ENCODE results near the gene TNFRSF14. TPM values are rescaled to one million over a fixed set of nuclear protein-coding genes. Genes with fewer than 3 reads are reported as not detected.
"Not testable (repeated sequence)": the region's sequence is repeated elsewhere in the genome, so short reads cannot be mapped to it uniquely, and the experiment has no call there.

Gene TNFRSF14
- total and polyA plus RNA-seq, 9 donors = 11.0 to 33.8 (median 15.2) TPM

GRCh38 chr1:2551544-2551943, 4.6 kb upstream of the TNFRSF14 start:
- not testable (repeated sequence) for H3K9me3 ChIP-seq (replicated peaks; ENCODE audit: control insufficient read depth, low read depth, low read length); H3K27ac ChIP-seq (ENCODE audit: low read length); H3K36me3 ChIP-seq (ENCODE audit: control insufficient read depth, insufficient read depth, low read length); H3K4me3 ChIP-seq (ENCODE audit: low read length); DNase-seq
- 66% methylated on average over 9 of the region's 9 CpGs for WGBS (ENCODE audit: insufficient coverage)
- Histone ChIP-seq H3K4me1 (ENCODE audit: control insufficient read depth, insufficient read depth, low read length) (peaks cover 48% of the 10 kb centered on the region), H3K27me3 (ENCODE audit: control insufficient read depth, insufficient read depth, low read length) (peaks cover 12% of the 10 kb centered on the region)

GRCh38 chr1:2552189-2552588, 4.0 kb upstream of the TNFRSF14 start:
- Histone ChIP-seq H3K4me3 (ENCODE audit: low read length) (no peak overlapping the region), H3K9me3 (replicated peaks; ENCODE audit: control insufficient read depth, low read depth, low read length) (no peaks in the 10 kb centered on the region), H3K27ac (ENCODE audit: low read length) (no peak overlapping the region), H3K27me3 (ENCODE audit: control insufficient read depth, insufficient read depth, low read length) (peaks cover 7% of the 10 kb centered on the region), H3K36me3 (ENCODE audit: control insufficient read depth, insufficient read depth, low read length) (no peaks in the 10 kb centered on the region), H3K4me1 (ENCODE audit: control insufficient read depth, insufficient read depth, low read length) (peaks cover 46% of the 10 kb centered on the region)
- WGBS (ENCODE audit: insufficient coverage) = 64% methylated on average over 17 of the region's 26 CpGs
- DNase-seq = no peak

GRCh38 chr1:2553076-2553475, 3.1 kb upstream of the TNFRSF14 start:
- WGBS (ENCODE audit: insufficient coverage) = 33% methylated on average over 4 of the region's 9 CpGs
- peaks cover 37% of the 10 kb centered on the region for H3K4me1 ChIP-seq (ENCODE audit: control insufficient read depth, insufficient read depth, low read length)
- H3K36me3 ChIP-seq (ENCODE audit: control insufficient read depth, insufficient read depth, low read length); H3K27ac ChIP-seq (ENCODE audit: low read length); DNase-seq; H3K27me3 ChIP-seq (ENCODE audit: control insufficient read depth, insufficient read depth, low read length); H3K4me3 ChIP-seq (ENCODE audit: low read length); H3K9me3 ChIP-seq (replicated peaks; ENCODE audit: control insufficient read depth, low read depth, low read length): not testable (repeated sequence)

DNA sequence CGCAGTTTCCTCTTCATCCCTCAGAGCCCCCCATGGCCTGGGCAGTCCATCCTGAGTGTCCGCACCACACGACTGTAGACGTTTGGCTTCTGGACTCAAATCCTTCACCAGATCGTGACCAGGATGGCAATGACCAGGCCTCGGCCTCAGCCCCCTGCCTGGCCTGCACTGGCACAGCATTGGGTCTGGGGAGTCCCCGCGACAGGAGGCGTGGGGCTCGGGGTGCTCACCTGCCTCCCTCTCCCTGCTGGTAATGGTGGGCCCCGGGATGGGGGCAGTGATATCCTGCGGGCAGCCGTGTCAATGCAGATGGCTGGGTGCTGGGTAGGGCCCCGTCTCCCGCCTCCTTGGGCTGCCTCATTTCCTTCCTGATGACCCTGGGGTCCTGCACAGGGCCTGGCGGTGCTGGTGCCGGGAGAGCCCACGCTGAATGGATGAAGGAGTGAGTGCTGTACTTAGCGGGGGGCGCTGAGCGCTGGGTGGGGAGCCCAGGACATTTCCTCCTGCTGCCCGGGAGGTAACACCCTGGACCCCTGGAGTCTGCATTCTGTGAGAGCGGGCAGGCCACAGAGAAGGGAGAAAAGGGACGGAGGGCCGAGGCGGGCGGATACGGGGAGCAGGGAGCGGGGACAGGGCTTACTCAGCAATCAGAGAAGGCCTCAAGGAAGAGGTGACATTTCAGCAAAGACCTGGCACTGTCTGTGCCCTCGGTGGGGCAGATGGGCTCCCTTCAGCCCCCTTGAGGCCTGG, 2.1 kb upstream of the TNFRSF14 start:
- DNase-seq = no peak
- no peaks in the 10 kb centered on the region for H3K9me3 ChIP-seq (replicated peaks; ENCODE audit: control insufficient read depth, low read depth, low read length)
- peaks cover 28% of the 10 kb centered on the region for H3K4me1 ChIP-seq (ENCODE audit: control insufficient read depth, insufficient read depth, low read length)
- peaks cover 2% of the 10 kb centered on the region for H3K27me3 ChIP-seq (ENCODE audit: control insufficient read depth, insufficient read depth, low read length)
- H3K27ac ChIP-seq (ENCODE audit: low read length) = no peak overlapping the region
- WGBS (ENCODE audit: insufficient coverage) = 79% methylated on average over 30 of the region's 30 CpGs
- H3K4me3 ChIP-seq (ENCODE audit: low read length) = no peak overlapping the region
- peaks cover 4% of the 10 kb centered on the region for H3K36me3 ChIP-seq (ENCODE audit: control insufficient read depth, insufficient read depth, low read length)

GRCh38 chr1:2554621-2555387, 1.4 kb upstream of the TNFRSF14 start:
- Histone ChIP-seq H3K27me3 (ENCODE audit: control insufficient read depth, insufficient read depth, low read length) (peaks cover 2% of the 10 kb centered on the region), H3K9me3 (replicated peaks; ENCODE audit: control insufficient read depth, low read depth, low read length) (no peaks in the 10 kb centered on the region), H3K4me1 (ENCODE audit: control insufficient read depth, insufficient read depth, low read length) (peaks cover 25% of the 10 kb centered on the region), H3K4me3 (ENCODE audit: low read length) (no peak overlapping the region), H3K27ac (ENCODE audit: low read length) (peak overlapping the region; percentile 13), H3K36me3 (ENCODE audit: control insufficient read depth, insufficient read depth, low read length) (peaks cover 6% of the 10 kb centered on the region)
- 61% methylated on average over 14 of the region's 19 CpGs for WGBS (ENCODE audit: insufficient coverage)
- DNase-seq = peak; percentile 56

DNA sequence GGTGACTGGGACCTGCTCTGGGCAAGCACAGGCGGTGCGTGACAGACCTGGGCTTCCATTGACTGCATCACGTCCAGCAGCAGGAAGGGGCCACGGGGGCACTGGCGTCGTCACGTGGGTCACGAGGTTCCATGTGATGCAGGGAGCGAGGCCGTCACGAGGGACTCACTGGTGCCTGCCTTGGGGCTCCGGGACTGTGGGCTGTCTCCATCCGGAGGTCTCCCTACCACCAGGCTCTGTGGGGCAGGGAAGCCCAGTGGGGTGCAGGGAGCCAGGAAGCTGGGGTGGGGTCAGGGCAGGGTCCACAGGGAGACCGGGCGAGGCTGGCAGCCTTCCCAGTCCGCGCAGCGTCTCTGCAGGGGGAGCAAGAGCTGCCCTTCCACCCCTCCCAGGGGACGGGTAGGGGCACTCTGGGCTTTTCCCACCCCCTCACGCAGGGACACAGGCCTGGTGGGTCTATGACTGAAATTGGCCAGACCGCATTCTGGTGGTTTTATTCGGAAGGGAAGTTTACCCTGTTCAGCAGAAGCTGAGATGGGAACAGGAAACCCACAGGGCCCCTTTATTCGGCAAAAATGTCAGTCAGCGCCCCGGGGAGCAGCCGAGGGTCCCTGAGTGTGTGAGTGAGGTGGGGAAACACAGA, 416 bp upstream of the TNFRSF14 start:
- Histone ChIP-seq H3K4me3 (ENCODE audit: low read length) (peak overlapping the region; percentile 37), H3K27ac (ENCODE audit: low read length) (peak overlapping the region; percentile 80), H3K36me3 (ENCODE audit: control insufficient read depth, insufficient read depth, low read length) (peaks cover 6% of the 10 kb centered on the region), H3K9me3 (replicated peaks; ENCODE audit: control insufficient read depth, low read depth, low read length) (no peaks in the 10 kb centered on the region), H3K4me1 (ENCODE audit: control insufficient read depth, insufficient read depth, low read length) (peaks cover 26% of the 10 kb centered on the region), H3K27me3 (ENCODE audit: control insufficient read depth, insufficient read depth, low read length) (peaks cover 2% of the 10 kb centered on the region)
- DNase-seq = peak; percentile 80
- 24% methylated on average over 17 of the region's 26 CpGs for WGBS (ENCODE audit: insufficient coverage)

DNA sequence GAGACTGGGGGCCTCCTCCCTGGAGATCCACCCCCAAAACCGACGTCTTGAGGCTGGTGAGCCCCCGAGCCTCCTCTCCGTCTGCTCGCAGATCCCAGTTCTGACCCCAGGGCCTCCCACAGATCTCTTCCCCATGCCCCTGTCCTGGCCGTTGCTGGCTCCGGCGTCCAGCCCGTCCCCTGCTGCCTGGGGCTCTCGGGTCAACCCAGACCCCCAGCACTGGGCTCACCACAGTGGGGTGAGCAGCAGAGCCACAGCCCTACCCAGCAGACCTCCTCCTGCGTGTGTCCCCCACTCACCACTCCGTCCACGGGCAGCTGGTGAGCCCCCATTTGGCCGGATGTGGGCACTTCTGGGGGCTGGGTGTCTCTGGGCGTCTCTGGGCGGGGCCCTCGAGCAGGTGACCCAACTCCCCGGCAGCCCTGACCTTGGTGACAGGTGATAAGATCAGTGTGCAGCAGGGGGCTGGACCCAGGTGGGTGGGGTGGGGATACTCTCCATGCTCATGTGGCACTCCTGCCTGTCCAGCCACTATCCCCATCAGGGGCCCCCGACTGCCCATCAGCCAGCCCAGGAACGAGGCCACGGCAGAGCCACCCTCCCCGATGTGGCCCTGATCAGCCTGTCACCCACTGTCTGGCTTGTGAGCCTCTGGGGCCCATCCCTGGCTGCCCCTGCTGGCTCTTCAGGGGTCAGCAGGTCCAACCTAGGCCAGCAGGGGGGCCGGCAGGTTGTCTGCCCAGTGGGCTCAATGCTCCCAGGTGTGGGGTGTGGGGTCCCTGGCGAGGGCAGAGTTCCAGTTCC, 709 bp downstream of the TNFRSF14 start:
- 40% methylated on average over 23 of the region's 24 CpGs for WGBS (ENCODE audit: insufficient coverage)
- peaks cover 7% of the 10 kb centered on the region for H3K36me3 ChIP-seq (ENCODE audit: control insufficient read depth, insufficient read depth, low read length)
- H3K27me3 ChIP-seq (ENCODE audit: control insufficient read depth, insufficient read depth, low read length) = peaks cover 2% of the 10 kb centered on the region
- DNase-seq = no peak
- peak overlapping the region; percentile 37 for H3K4me3 ChIP-seq (ENCODE audit: low read length)
- H3K27ac ChIP-seq (ENCODE audit: low read length) = peak overlapping the region; percentile 80
- H3K9me3 ChIP-seq (replicated peaks; ENCODE audit: control insufficient read depth, low read depth, low read length) = no peaks in the 10 kb centered on the region
- H3K4me1 ChIP-seq (ENCODE audit: control insufficient read depth, insufficient read depth, low read length) = peaks cover 26% of the 10 kb centered on the region

DNA sequence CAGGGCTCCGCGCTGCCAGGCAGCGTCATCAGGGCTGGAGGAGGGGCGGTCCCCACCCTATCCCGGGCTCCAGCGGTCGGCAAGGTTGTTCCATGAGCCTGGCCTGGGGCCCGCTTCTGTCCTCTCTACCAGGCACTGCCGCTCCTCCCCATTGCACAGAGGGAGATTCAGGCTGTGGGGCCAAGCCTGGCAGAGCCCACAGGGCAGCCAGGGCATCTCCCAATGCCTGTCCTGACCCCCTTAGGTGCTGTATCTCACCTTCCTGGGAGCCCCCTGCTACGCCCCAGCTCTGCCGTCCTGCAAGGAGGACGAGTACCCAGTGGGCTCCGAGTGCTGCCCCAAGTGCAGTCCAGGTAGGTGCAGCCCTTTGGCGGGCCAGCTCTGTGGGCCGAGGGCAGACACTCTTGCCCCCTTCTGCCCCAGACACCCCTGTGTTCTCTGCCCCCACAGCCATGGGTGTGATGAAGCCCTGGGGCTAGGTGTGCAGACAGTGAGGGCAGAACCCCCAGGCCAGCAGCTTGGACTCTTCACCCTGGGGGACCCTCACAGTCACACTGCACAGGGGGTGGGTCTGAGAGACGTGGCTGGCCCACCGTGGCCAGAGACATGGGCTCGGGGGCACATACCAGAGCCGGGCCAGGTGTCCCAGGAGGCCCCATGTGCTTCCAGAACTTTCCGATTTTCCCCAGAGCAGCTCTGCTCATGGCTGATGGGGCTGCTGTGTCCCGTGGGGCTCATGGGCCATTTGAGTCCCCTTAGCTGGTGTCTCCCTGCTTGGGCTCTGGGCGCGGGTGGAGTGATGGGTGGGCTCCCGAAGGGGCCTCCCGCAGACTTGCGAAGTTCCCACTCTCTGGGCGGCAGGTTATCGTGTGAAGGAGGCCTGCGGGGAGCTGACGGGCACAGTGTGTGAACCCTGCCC, 1.6 kb downstream of the TNFRSF14 start:
- WGBS (ENCODE audit: insufficient coverage) = 82% methylated on average over 24 of the region's 30 CpGs
- Histone ChIP-seq H3K4me1 (ENCODE audit: control insufficient read depth, insufficient read depth, low read length) (peaks cover 26% of the 10 kb centered on the region), H3K4me3 (ENCODE audit: low read length) (peak overlapping the region; percentile 37), H3K9me3 (replicated peaks; ENCODE audit: control insufficient read depth, low read depth, low read length) (no peaks in the 10 kb centered on the region), H3K27me3 (ENCODE audit: control insufficient read depth, insufficient read depth, low read length) (peaks cover 2% of the 10 kb centered on the region), H3K36me3 (ENCODE audit: control insufficient read depth, insufficient read depth, low read length) (peaks cover 11% of the 10 kb centered on the region), H3K27ac (ENCODE audit: low read length) (no peak overlapping the region)
- DNase-seq = no peak

DNA sequence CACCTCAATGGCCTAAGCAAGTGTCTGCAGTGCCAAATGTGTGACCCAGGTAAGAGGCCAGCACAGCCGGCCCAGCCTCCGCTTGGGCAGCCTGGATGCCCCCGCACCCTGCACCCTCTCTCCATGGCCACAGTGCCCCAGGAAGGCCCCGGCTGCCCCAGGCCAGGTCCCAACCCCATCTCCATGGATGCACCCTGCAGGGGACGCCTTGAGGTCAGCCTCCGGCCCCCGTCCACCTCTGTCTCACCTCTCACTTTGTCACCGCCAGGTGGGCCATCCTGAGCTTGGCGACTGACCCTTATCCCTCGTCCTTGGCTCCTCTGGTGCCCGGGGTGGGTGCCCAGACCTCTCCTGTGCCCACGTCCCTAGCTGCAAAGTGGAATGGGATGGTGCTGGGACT, 2.2 kb downstream of the TNFRSF14 start:
- Histone ChIP-seq H3K27me3 (ENCODE audit: control insufficient read depth, insufficient read depth, low read length) (peaks cover 2% of the 10 kb centered on the region), H3K4me3 (ENCODE audit: low read length) (no peak overlapping the region), H3K4me1 (ENCODE audit: control insufficient read depth, insufficient read depth, low read length) (peaks cover 26% of the 10 kb centered on the region), H3K36me3 (ENCODE audit: control insufficient read depth, insufficient read depth, low read length) (peaks cover 11% of the 10 kb centered on the region), H3K9me3 (replicated peaks; ENCODE audit: control insufficient read depth, low read depth, low read length) (no peaks in the 10 kb centered on the region), H3K27ac (ENCODE audit: low read length) (no peak overlapping the region)
- 88% methylated on average over 11 of the region's 12 CpGs for WGBS (ENCODE audit: insufficient coverage)
- no peak for DNase-seq

All from muscle of leg (tissue), 11 donors.